MCF 10A (cell line): ENCODE results near the gene ZNF729. TPM values are rescaled to one million over a fixed set of nuclear protein-coding genes. Genes with fewer than 3 reads are reported as not detected.

Experiments
- BruUV-seq: library from RNA; stranded (reverse); fragments of 400-500 nt; replicated peaks from 2 replicates; lab custom pipeline; 2021; lab: Mats Ljungman, UMichigan
- CTCF ChIA-PET: fragments of 300-600 bp; sonication (Branson Sonifier 250); formaldehyde crosslinking; extraction: SDS; loops from one replicate; lab custom pipeline; 2021; ENCODE audit warnings: antibody characterized with exemption, inconsistent platforms; lab: Yijun Ruan, JAX
- POLR2A ChIA-PET: fragments of 300-600, 350-650 bp; sonication (Branson Sonifier 250); formaldehyde crosslinking; extraction: SDS; loops from one replicate; lab custom pipeline; 2020; ENCODE audit warnings: antibody characterized with exemption, inconsistent platforms; lab: Yijun Ruan, JAX
- DNase-seq: peaks from one replicate; pipeline ENCODE4 v3.0.0-alpha.2; 2018; ENCODE audit not compliant: unreplicated experiment
- H3K27ac Mint-ChIP-seq: one replicate; pipeline ENCODE4 v1.8.0; 2022; ENCODE audit warnings: mild to moderate bottlenecking, low read depth, mixed read lengths; ENCODE audit not compliant: unreplicated experiment
- H3K27me3 Mint-ChIP-seq: one replicate; pipeline ENCODE4 v1.8.0; 2022; ENCODE audit warnings: mixed read lengths; ENCODE audit not compliant: insufficient read depth, unreplicated experiment
- H3K36me3 Mint-ChIP-seq: one replicate; pipeline ENCODE4 v1.8.0; 2022; ENCODE audit warnings: mild to moderate bottlenecking, moderate library complexity, mixed read lengths; ENCODE audit not compliant: insufficient read depth, unreplicated experiment
- H3K4me1 Mint-ChIP-seq: one replicate; pipeline ENCODE4 v1.8.0; 2022; ENCODE audit warnings: mixed read lengths; ENCODE audit not compliant: insufficient read depth, unreplicated experiment
- H3K4me3 Mint-ChIP-seq: one replicate; pipeline ENCODE4 v1.8.0; 2022; ENCODE audit warnings: mild to moderate bottlenecking, moderate library complexity, mixed read lengths; ENCODE audit not compliant: unreplicated experiment
- H3K9me3 Mint-ChIP-seq: one replicate; pipeline ENCODE4 v1.8.0; 2022; ENCODE audit warnings: mixed read lengths; ENCODE audit not compliant: unreplicated experiment
- CTCF ChIP-seq: fragments of 200-600 bp; IDR thresholded peaks from one replicate; pipeline ENCODE4 v1.8.0; 2022; ENCODE audit warnings: antibody characterized with exemption, mild to moderate bottlenecking; ENCODE audit not compliant: unreplicated experiment
- intact Hi-C: fragments of 100-400 bp; cut with micrococcal nuclease; formaldehyde crosslinking; loops from 2 replicates; pipeline ENCODE4 v1.14.1; 2022
- total RNA-seq: library from RNA; stranded (reverse); gene quantifications from 2 replicates; pipeline ENCODE4 v1.2.3, GENCODE V29; 2022

ZNF729 gene
- total RNA-seq, 1 experiment from 2014 or later = not detected

- no peak for DNase-seq
- intact Hi-C loops = no loop called here
- POLR2A ChIA-PET = no interaction called here
- CTCF ChIA-PET = no interaction called here
- Mint-ChIP-seq H3K27me3 (no peaks in the 10 kb centered on the region), H3K4me3 (no peak overlapping the region), H3K9me3 (peaks cover 12% of the 10 kb centered on the region), H3K4me1 (no peaks in the 10 kb centered on the region), H3K27ac (no peak overlapping the region), H3K36me3 (no peaks in the 10 kb centered on the region)
- TF ChIP-seq CTCF = no peak
- no TSS peak for BruUV-seq
Measured at GRCh38 chr19:22354665-22355064, 68.4 kb downstream of the ZNF729 start.

Other genes with a start within 250 kb of the ZNF729 start
- gene ZNF257, start 234.0 kb upstream of the ZNF729 start, total RNA-seq = not detected in 2 replicates
- gene ZNF676, start 89.5 kb upstream of the ZNF729 start, total RNA-seq = not detected in 2 replicates
- not detected in 2 replicates for gene ZNF98, start 135.9 kb downstream of the ZNF729 start, total RNA-seq